GM06990 (cell line): Measurements from ENCODE around the gene PRSS1.
A peak's percentile ranks its signal among the peaks of the same experiment; 100 is the strongest.

ENCODE experiments used
- DNase-seq: peaks from one replicate; pipeline ENCODE4 v3.0.0-alpha.2; 2011; ENCODE audit not compliant: insufficient read length; ENCODE audit errors: extremely low read depth
- H3K27me3 ChIP-seq: replicated peaks from 2 replicates; pipeline ENCODE4 v1.6.0; 2011; ENCODE audit warnings: low read length; ENCODE audit not compliant: control insufficient read depth, insufficient read depth
- H3K36me3 ChIP-seq: 2 replicates; pipeline ENCODE4 v1.5.1; 2011; ENCODE audit warnings: low read length; ENCODE audit not compliant: control insufficient read depth, insufficient read depth
- H3K4me3 ChIP-seq: replicated peaks from 2 replicates; pipeline ENCODE4 v1.5.1; 2011; ENCODE audit warnings: low read depth, mild to moderate bottlenecking, control low read depth, low read length
- TF ChIP-seq, protein P1 (sequence below): IDR thresholded peaks from 2 replicates; pipeline ENCODE4 v1.5.1; 2011; ENCODE audit warnings: low read length, control low read depth, mild to moderate bottlenecking, inconsistent platforms; ENCODE audit not compliant: insufficient read depth, poor library complexity, severe bottlenecking

PRSS1 gene

DNA sequence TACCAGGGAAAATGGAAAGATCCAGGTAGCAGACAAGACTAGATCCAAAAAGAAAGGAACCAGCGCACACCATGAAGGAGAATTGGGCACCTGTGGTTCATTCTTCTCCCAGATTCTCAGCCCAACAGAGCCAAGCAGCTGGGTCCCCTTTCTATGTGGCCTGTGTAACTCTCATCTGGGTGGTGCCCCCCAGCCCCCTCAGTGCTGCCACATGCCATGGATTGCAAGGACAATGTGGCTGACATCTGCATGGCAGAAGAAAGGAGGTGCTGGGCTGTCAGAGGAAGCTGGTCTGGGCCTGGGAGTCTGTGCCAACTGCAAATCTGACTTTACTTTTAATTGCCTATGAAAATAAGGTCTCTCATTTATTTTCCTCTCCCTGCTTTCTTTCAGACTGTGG is 42.9 kb downstream of the PRSS1 start:
- H3K4me3 ChIP-seq = no peak overlapping the region
- H3K27me3 ChIP-seq = no peaks in the 10 kb centered on the region
- no peaks in the 10 kb centered on the region for H3K36me3 ChIP-seq
- DNase-seq = no peak
- TF ChIP-seq, protein P1, sequence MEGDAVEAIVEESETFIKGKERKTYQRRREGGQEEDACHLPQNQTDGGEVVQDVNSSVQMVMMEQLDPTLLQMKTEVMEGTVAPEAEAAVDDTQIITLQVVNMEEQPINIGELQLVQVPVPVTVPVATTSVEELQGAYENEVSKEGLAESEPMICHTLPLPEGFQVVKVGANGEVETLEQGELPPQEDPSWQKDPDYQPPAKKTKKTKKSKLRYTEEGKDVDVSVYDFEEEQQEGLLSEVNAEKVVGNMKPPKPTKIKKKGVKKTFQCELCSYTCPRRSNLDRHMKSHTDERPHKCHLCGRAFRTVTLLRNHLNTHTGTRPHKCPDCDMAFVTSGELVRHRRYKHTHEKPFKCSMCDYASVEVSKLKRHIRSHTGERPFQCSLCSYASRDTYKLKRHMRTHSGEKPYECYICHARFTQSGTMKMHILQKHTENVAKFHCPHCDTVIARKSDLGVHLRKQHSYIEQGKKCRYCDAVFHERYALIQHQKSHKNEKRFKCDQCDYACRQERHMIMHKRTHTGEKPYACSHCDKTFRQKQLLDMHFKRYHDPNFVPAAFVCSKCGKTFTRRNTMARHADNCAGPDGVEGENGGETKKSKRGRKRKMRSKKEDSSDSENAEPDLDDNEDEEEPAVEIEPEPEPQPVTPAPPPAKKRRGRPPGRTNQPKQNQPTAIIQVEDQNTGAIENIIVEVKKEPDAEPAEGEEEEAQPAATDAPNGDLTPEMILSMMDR = no peak

DNA sequence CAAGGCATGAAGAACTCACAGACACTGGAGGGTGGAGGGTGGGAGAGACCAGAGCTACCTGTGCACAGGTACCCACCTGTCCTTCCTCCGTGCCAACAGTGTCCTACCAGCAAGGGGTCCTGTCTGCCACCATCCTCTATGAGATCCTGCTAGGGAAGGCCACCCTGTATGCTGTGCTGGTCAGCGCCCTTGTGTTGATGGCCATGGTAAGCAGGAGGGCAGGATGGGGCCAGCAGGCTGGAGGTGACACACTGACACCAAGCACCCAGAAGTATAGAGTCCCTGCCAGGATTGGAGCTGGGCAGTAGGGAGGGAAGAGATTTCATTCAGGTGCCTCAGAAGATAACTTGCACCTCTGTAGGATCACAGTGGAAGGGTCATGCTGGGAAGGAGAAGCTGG is 43.3 kb downstream of the PRSS1 start:
- DNase-seq = no peak
- H3K4me3 ChIP-seq = no peak overlapping the region
- no peaks in the 10 kb centered on the region for H3K27me3 ChIP-seq
- no peaks in the 10 kb centered on the region for H3K36me3 ChIP-seq
- TF ChIP-seq, protein P1 = no peak

DNA sequence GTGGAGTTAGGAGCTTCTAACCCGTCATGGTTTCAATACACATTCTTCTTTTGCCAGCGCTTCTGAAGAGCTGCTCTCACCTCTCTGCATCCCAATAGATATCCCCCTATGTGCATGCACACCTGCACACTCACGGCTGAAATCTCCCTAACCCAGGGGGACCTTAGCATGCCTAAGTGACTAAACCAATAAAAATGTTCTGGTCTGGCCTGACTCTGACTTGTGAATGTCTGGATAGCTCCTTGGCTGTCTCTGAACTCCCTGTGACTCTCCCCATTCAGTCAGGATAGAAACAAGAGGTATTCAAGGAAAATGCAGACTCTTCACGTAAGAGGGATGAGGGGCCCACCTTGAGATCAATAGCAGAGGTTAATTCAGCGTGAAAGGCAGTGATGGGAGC is 43.9 kb downstream of the PRSS1 start:
- DNase-seq = no peak
- Histone ChIP-seq H3K36me3 (no peaks in the 10 kb centered on the region), H3K4me3 (no peak overlapping the region), H3K27me3 (no peaks in the 10 kb centered on the region)
- TF ChIP-seq, protein P1 = no peak

DNA sequence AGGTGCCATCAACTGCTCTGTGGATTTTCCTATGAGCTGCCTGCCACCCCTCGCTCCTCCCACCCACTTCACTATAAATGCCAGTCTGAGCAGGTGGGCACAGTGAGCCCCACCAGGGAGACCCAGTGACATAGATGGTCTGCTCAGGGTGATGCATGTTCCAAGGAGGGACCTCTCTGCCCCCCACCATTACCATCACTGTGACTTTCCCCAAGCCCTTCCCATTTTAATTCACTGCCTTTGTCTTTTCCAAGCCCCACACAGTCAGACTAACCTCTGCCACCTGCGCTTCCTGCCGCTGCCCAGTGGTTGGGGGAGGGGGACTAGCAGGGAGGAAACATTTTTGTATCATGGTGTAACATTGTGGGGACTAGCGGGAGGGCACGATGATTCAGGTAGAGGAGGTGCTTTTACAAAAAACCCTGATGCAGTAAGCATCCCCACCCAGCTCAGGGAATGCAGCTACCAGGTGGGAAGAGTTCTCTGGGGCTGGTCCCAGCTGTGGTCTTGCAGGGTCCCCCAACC is 46.1 kb downstream of the PRSS1 start:
- TF ChIP-seq, protein P1 = no peak
- H3K36me3 ChIP-seq = no peaks in the 10 kb centered on the region
- peak overlapping the region; percentile 45 for H3K4me3 ChIP-seq
- no peak for DNase-seq
- H3K27me3 ChIP-seq = no peaks in the 10 kb centered on the region

DNA sequence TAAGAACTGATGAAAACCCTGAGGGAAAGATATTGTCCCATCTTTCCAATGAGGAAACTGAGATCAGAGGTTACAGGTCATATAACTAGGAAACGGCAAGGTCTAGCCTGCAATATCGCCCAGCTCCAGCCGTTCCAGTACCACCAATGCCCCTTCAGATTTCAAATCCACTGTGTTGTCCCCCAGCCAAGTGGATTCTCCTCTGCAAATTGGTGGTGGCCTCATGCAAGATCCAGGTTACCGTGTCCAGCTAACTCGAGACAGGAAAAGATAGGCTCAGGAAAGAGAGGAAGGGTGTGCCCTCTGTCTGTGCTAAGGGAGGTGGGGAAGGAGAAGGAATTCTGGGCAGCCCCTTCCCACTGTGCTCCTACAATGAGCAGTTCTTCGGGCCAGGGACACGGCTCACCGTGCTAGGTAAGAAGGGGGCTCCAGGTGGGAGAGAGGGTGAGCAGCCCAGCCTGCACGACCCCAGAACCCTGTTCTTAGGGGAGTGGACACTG is 46.8 kb downstream of the PRSS1 start:
- H3K36me3 ChIP-seq = no peaks in the 10 kb centered on the region
- TF ChIP-seq, protein P1 = no peak
- H3K4me3 ChIP-seq = peak overlapping the region; percentile 80
- no peak for DNase-seq
- no peaks in the 10 kb centered on the region for H3K27me3 ChIP-seq
